Retina (tissue), 1 donor: ENCODE results near the gene HIRA.

Experiments
- DNase-seq: peaks from one replicate; pipeline ENCODE4 v3.0.0-alpha.2; 2016

The HIRA gene

GRCh38 chr22:19405133-19405532 is 26.4 kb downstream of the HIRA start:
- no peak for DNase-seq

GRCh38 chr22:19404676-19405075 is 26.9 kb downstream of the HIRA start:
- DNase-seq, result no peak

DNA sequence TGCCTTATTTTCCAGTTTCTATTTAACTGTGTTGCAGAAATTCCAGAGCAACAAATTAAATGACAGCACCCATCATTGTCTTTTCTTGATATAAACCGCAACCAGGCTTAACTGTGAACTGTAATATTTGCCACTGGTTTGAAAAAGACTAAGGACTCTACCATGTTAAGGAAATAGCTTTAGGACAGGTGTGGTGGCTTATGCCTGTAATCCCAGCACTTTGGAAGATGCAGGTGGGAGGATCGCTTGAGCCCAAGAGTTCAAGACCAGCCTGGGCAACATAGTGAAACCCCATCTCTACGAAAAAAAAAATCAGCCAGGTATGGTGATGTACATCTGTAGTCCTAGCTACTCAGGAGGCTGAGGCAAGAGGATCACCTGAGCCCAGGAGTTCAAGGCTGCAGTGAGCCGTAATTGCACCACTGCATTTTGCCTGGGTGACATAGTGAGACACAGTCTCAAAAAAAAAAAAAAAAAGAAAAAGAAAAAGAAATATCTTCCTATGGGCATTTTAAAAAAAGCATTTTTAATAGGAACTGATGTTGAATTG is 28.8 kb downstream of the HIRA start:
- no peak for DNase-seq

DNA sequence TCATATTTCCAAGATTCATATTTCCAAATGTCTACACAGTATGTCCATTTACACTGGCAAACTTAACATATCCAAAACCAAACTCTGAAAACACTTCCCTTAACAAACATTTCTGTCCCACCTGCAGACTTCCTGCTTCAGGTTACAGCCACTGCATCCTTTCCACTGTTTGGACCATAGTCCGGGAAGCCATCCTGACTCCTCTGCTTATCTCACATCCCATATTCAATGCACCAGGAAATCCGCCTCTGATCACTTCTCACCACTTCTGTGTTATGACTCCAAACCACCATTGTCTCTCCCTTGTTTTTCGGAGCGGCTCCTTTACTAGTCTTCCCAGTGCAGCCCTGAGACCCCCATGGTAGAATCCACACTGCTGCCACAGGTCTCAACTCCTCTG is 30.1 kb downstream of the HIRA start:
- DNase-seq, result no peak

- DNase-seq, result no peak
Measured at GRCh38 chr22:19400881-19401280, 30.7 kb downstream of the HIRA start.

- DNase-seq, result no peak
Measured at GRCh38 chr22:19398652-19399051, 32.9 kb downstream of the HIRA start.

DNA sequence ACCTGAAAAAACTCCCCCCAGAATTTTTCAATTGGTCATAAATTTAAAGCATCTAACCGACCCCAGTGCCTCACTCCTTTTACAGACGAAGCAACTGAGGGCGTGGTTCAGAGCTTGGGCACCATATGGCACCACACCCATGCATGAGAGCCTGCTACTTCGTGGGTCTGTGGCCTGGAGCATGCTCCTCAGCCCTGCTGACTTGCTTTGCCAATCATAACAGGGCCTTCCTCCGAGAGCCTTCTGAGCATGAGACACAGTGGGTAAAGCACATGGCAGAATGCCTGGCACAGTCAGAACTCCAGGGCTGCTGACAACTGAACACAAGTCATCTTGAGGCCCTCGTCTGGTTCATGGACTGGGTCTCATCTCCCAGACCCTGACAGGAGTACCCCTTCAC is 33.3 kb downstream of the HIRA start:
- no peak for DNase-seq

- no peak for DNase-seq
Measured at GRCh38 chr22:19397734-19398104, 33.8 kb downstream of the HIRA start.

DNA sequence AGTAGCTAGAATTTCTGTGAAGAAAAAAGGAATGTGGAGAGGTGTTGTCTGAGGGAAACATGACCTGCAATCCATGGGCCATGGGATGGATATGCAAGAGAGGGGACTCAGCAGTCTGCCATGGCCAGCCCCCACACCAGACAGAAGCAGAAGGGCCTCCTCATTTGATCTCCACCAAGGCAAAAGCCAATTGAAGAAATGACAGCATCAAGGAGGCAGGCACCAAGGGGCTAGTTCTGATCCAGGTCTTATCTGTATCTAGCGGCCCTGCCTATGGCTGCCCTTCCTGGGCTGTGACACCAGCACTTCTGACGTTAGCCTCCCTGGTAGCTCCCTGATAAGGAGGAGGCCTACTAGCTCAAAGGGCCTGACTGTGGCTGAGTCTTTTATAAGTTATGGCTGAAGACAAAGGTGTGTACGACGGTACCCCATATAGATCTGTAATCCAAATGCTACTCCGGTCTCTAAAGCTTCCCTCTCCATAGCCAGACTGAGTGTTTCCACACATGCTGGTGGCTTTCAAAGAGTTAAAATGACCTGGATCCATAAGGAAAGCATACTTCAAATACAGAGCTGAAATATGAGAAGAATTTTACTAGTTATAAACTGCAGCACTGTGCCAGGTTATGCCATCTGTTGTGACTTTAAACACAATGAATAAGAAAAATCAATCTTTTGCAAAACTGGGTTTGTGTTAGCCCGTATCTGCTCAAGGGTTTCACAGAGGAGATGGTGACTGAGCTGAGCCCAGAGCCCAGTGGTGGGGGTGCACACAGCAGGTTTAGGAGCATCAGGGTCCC is 34.4 kb downstream of the HIRA start:
- DNase-seq, result no peak

DNA sequence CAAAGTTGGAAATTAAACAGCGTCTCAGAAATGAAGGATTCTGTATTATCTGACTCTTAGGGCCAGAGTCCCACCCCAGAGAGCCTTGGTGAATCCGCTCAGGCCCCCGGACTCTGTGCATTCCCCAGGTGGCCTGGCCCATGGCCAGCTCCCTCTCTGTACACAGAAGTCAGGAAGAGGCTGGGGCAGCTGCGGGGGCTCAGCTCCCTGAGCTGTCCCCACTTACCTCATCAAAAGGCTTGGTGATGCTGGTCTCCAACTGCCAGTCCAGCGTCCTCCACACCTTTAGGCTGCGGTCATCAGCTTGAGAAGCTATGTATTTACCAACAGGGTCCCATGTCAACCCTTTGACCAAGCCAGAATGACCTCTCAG is 35.0 kb downstream of the HIRA start:
- no peak for DNase-seq

GRCh38 chr22:19395276-19395675 is 36.3 kb downstream of the HIRA start:
- DNase-seq, result no peak

- DNase-seq, result no peak
Measured at GRCh38 chr22:19394274-19395050, 37.1 kb downstream of the HIRA start.

DNA sequence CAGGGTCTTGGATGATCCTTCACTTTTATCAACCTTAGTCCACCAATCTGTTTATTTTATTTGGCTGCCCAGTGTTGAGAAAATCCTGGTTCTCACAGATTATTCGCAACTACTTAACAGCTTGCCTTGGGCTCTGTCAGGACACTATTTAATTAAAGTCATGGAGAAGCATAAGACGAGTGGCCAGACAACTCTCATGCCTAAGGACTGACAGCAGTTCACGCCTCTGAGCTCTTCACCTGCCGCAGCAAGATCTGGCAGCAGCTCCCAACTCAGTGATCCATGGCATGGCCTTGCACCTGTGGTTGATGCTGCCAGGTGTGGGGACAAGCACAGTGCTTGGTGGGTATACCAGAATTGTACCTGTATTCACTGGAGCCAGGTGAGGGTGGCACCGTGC is 37.8 kb downstream of the HIRA start:
- no peak for DNase-seq

GRCh38 chr22:19387575-19387974 is 44.0 kb downstream of the HIRA start:
- no peak for DNase-seq

DNA sequence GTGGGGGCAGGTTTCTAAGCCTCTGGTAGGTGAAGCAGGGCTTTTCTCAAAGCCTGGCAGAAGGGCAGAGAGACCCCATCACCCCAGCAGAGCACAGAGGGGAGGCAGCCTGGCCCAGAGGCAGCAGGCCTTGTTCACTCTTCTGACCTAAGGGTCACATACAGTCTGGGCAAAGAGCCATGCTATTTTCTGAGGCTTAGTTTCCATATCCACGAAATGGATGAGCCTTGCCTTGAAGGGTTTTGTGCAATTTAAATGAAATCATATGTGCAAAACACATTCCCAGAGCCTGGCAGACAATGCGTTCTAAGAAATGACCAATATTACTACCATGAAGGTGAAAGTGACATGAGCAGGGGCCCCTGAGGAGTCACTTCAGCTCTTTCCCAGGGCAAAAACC is 44.5 kb downstream of the HIRA start:
- no peak for DNase-seq

DNA sequence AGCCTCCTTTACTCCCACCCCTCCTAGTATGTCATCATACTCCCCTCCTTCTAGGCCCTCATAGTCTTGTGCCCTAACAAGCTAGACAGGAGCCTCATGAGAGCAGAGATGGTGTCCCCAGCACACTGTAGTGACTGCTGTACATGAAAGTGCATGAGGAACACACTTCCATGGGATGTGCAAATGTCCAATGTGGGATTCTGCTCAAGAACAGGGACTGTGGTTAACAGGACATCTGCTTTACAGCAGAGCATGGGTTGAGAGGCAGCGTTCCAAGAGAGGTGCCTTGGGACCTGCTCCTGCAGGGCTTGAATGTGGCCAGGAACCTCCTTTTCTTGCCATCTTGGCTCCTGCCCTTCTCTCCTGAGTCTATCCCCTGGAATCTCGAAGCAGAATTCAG is 45.3 kb downstream of the HIRA start:
- DNase-seq, result no peak

- DNase-seq, result no peak
Measured at GRCh38 chr22:19385221-19385906, 46.2 kb downstream of the HIRA start.

DNA sequence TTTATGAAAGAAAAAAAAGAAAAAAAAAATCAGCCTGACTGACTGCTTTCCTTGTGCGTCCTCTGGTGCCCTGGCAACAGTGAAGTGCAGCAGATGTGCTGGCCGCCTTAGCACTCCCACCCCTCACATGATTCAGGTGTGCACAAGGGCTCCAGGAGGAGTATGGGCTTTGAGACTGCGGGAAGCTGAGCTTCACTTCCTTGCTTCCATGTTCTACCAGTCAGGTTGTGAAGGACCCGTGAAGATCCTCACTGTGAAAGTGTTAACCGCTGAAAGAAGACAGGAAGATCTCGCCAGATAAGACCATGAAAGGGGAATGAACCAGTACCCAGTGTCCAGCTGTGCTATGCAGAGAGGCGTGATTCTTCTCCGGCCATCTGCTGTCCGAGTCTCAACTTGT is 48.2 kb downstream of the HIRA start:
- DNase-seq, result no peak

- DNase-seq, result no peak
Measured at GRCh38 chr22:19382240-19382639, 49.3 kb downstream of the HIRA start.

GRCh38 chr22:19378344-19378674 is 53.2 kb downstream of the HIRA start:
- no peak for DNase-seq

- no peak for DNase-seq
Measured at GRCh38 chr22:19377565-19378343, 53.8 kb downstream of the HIRA start.

GRCh38 chr22:19376971-19377370 is 54.6 kb downstream of the HIRA start:
- DNase-seq, result no peak

DNA sequence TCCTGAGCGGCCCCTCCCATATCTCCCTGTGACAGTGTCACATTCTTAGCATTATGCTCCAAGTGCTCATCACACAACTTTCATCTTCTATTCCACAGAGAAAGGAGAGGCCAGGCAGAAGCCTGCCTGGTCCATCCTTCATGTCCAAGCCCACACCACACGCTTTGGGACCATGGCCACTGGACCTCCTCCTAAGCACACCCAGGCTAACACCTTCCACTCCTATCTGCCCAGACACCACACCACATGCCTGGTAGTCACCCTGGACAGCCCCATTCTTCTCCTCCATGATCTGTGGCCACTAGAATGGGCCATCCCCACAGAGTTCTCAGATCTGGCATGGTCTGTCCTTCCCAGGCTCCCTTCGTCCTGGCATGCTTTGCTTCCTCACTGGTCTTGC is 55.3 kb downstream of the HIRA start:
- DNase-seq, result no peak
